Measurements from ENCODE around the gene ATG13.

The ATG13 gene

DNA sequence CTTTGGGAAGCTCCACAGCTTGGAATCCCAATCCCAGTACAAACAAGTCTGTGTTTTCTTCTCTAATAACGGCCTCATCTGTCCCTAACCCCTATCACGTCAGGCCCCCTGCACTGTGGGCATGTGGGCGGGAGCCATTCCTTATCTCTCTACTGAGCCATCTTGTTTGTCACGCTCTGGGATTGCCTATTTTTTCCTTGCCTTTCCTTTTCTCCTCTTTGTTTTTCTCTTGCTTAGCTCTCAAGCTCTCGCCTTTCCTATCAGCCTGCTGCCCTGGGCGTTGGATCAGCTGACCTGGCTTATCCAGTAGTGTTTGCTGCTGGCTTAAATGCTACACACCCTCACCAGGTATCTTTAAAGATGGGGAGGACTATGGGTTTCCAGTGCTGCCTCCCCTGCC, 47.3 kb downstream of the ATG13 start:
- WGBS (ENCODE audit: extremely low coverage, insufficient coverage, low lambda C conversion rate) = no CpG with 5 or more reads among the region's 6 CpGs

DNA sequence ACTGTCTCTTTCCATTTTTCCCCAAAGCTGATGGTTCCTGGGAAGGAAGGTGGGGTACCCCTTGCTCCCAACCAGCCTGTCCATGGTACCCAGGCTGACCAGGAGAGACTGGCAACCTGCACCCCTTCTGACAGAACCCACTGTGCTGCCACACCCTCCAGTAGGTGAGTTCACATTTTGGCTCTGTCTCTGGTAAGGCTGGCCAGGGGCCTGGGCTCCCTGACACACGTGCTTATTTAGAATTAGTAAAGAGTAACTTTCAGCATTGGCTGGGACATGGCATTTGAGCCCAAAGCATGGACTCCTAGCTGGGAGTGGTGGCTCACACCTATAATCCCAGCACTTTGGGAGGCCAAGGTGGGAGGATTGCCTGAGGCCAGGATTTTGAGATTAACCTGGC, 48.0 kb downstream of the ATG13 start:
- H2BK15ac ChIP-seq (replicated peaks; ENCODE audit: low read depth) = no peak overlapping the region
- H3K56ac ChIP-seq (ENCODE audit: low read length) = no peak overlapping the region
- no peak overlapping the region for H2AK5ac ChIP-seq (ENCODE audit: low read length)
- no peaks in the 10 kb centered on the region for H3K4me1 ChIP-seq (ENCODE audit: control insufficient read depth, low read depth, low read length)
- H2BK5ac ChIP-seq (ENCODE audit: low read length) = no peak overlapping the region
- H2BK120ac ChIP-seq (ENCODE audit: low read depth, low read length) = no peak overlapping the region
- H3K4ac ChIP-seq (ENCODE audit: low read depth, low read length) = no peak overlapping the region
- no peak for DNase-seq
- H3K27me3 ChIP-seq (ENCODE audit: insufficient read depth, low read length, poor library complexity) = no peaks in the 10 kb centered on the region
- no peak overlapping the region for H3K4me2 ChIP-seq (ENCODE audit: low read length)
- no CpG with 5 or more reads among the region's 1 CpG for WGBS (ENCODE audit: extremely low coverage, insufficient coverage, low lambda C conversion rate)
- H3K23ac ChIP-seq (ENCODE audit: low read length) = no peak overlapping the region
- H3K27ac ChIP-seq (ENCODE audit: low read depth, low read length) = no peak overlapping the region
- peaks cover 9% of the 10 kb centered on the region for H3K36me3 ChIP-seq (ENCODE audit: control insufficient read depth, insufficient read depth, low read length)
- H4K8ac ChIP-seq (ENCODE audit: low read depth, low read length) = no peak overlapping the region
- no peak overlapping the region for H4K5ac ChIP-seq (ENCODE audit: low read length)
- no peaks in the 10 kb centered on the region for H3K79me2 ChIP-seq (ENCODE audit: control insufficient read depth, insufficient read depth, low read length)
- no peaks in the 10 kb centered on the region for H3K79me1 ChIP-seq (ENCODE audit: low read length)
- H3K18ac ChIP-seq (ENCODE audit: low read length) = no peak overlapping the region
- no peak overlapping the region for H3K9ac ChIP-seq (ENCODE audit: low read length)
- H3K4me3 ChIP-seq (ENCODE audit: low read length) = no peak overlapping the region

More for the DNA sequence above, 47.3 kb downstream of the ATG13 start:
- Histone ChIP-seq H3K79me1 (ENCODE audit: low read length) (no peaks in the 10 kb centered on the region), H4K8ac (ENCODE audit: low read depth, low read length) (no peak overlapping the region), H3K27ac (ENCODE audit: low read depth, low read length) (no peak overlapping the region), H2AK5ac (ENCODE audit: low read length) (no peak overlapping the region), H4K5ac (ENCODE audit: low read length) (no peak overlapping the region), H2BK15ac (replicated peaks; ENCODE audit: low read depth) (no peak overlapping the region), H3K18ac (ENCODE audit: low read length) (no peak overlapping the region), H2BK5ac (ENCODE audit: low read length) (no peak overlapping the region), H3K4ac (ENCODE audit: low read depth, low read length) (no peak overlapping the region), H3K23ac (ENCODE audit: low read length) (no peak overlapping the region), H3K36me3 (ENCODE audit: control insufficient read depth, insufficient read depth, low read length) (peaks cover 8% of the 10 kb centered on the region), H3K4me2 (ENCODE audit: low read length) (no peak overlapping the region), H2BK120ac (ENCODE audit: low read depth, low read length) (no peak overlapping the region), H3K4me1 (ENCODE audit: control insufficient read depth, low read depth, low read length) (no peaks in the 10 kb centered on the region), H3K4me3 (ENCODE audit: low read length) (no peak overlapping the region), H3K9ac (ENCODE audit: low read length) (no peak overlapping the region), H3K79me2 (ENCODE audit: control insufficient read depth, insufficient read depth, low read length) (no peaks in the 10 kb centered on the region), H3K27me3 (ENCODE audit: insufficient read depth, low read length, poor library complexity) (no peaks in the 10 kb centered on the region), H3K56ac (ENCODE audit: low read length) (no peak overlapping the region)
- DNase-seq = peak; percentile 59

DNA sequence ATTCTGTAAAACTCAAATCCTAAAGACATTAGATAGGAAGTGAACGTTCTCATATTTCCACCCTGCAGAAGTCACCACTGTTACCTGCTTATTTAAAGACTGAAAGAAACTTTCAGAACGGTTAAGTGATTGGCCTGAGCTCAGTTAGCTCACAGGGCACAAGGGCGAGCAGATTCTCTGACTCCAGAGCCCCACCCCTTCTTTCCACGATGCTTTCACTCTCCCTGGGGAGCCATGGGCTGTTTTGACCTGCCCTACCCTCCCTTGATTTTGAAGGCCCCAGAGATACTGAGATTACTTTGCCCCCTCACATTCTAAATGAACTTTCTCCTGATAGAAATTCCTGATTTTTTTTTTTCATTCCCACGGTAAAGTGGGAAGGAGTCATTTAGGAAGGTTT, 49.2 kb downstream of the ATG13 start:
- Histone ChIP-seq H3K9ac (ENCODE audit: low read length) (no peak overlapping the region), H3K56ac (ENCODE audit: low read length) (no peak overlapping the region), H2AK5ac (ENCODE audit: low read length) (no peak overlapping the region), H3K27ac (ENCODE audit: low read depth, low read length) (no peak overlapping the region), H4K5ac (ENCODE audit: low read length) (no peak overlapping the region), H3K4me1 (ENCODE audit: control insufficient read depth, low read depth, low read length) (no peaks in the 10 kb centered on the region), H3K27me3 (ENCODE audit: insufficient read depth, low read length, poor library complexity) (no peaks in the 10 kb centered on the region), H2BK5ac (ENCODE audit: low read length) (no peak overlapping the region), H3K18ac (ENCODE audit: low read length) (no peak overlapping the region), H4K8ac (ENCODE audit: low read depth, low read length) (no peak overlapping the region), H3K36me3 (ENCODE audit: control insufficient read depth, insufficient read depth, low read length) (peaks cover 9% of the 10 kb centered on the region), H3K79me2 (ENCODE audit: control insufficient read depth, insufficient read depth, low read length) (no peaks in the 10 kb centered on the region), H3K79me1 (ENCODE audit: low read length) (no peaks in the 10 kb centered on the region), H3K4me3 (ENCODE audit: low read length) (no peak overlapping the region), H2BK120ac (ENCODE audit: low read depth, low read length) (no peak overlapping the region), H3K4me2 (ENCODE audit: low read length) (no peak overlapping the region), H3K23ac (ENCODE audit: low read length) (no peak overlapping the region), H3K4ac (ENCODE audit: low read depth, low read length) (no peak overlapping the region), H2BK15ac (replicated peaks; ENCODE audit: low read depth) (no peak overlapping the region)
- no CpG with 5 or more reads among the region's 5 CpGs for WGBS (ENCODE audit: extremely low coverage, insufficient coverage, low lambda C conversion rate)
- no peak for DNase-seq

DNA sequence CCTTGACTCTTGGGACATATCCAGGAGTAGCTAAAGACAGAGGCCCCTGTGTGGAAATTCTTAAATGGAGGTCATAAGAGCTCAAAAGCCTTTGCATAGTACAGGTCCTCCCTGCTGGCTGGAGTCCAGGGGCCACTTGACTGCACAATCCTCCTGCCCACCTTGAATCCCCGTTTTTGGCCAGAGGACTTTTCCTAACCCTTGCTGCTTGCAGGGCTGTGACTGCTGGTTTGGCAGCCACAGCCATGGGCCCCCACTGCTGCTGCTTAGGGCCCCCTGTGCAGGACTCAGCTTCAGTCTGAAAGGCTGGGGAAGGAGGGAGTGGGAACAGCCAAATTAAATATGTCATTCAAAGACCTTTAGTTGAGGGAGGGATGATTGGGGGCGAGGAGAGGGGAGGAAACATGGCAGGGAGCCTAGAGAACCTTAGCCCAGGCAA, 49.7 kb downstream of the ATG13 start:
- Histone ChIP-seq H4K5ac (ENCODE audit: low read length) (no peak overlapping the region), H3K56ac (ENCODE audit: low read length) (no peak overlapping the region), H3K4me2 (ENCODE audit: low read length) (no peak overlapping the region), H3K18ac (ENCODE audit: low read length) (no peak overlapping the region), H3K27me3 (ENCODE audit: insufficient read depth, low read length, poor library complexity) (no peaks in the 10 kb centered on the region), H3K79me1 (ENCODE audit: low read length) (no peaks in the 10 kb centered on the region), H3K9ac (ENCODE audit: low read length) (no peak overlapping the region), H2AK5ac (ENCODE audit: low read length) (no peak overlapping the region), H3K23ac (ENCODE audit: low read length) (no peak overlapping the region), H2BK15ac (replicated peaks; ENCODE audit: low read depth) (no peak overlapping the region), H3K4me3 (ENCODE audit: low read length) (no peak overlapping the region), H2BK120ac (ENCODE audit: low read depth, low read length) (no peak overlapping the region), H3K36me3 (ENCODE audit: control insufficient read depth, insufficient read depth, low read length) (peaks cover 8% of the 10 kb centered on the region), H4K8ac (ENCODE audit: low read depth, low read length) (no peak overlapping the region), H2BK5ac (ENCODE audit: low read length) (no peak overlapping the region), H3K79me2 (ENCODE audit: control insufficient read depth, insufficient read depth, low read length) (no peaks in the 10 kb centered on the region), H3K4me1 (ENCODE audit: control insufficient read depth, low read depth, low read length) (no peaks in the 10 kb centered on the region), H3K27ac (ENCODE audit: low read depth, low read length) (no peak overlapping the region), H3K4ac (ENCODE audit: low read depth, low read length) (no peak overlapping the region)
- no peak for DNase-seq
- no CpG with 5 or more reads among the region's 2 CpGs for WGBS (ENCODE audit: extremely low coverage, insufficient coverage, low lambda C conversion rate)

GRCh38 chr11:46668480-46669085, 51.2 kb downstream of the ATG13 start:
- H3K56ac ChIP-seq (ENCODE audit: low read length) = no peak overlapping the region
- H3K27me3 ChIP-seq (ENCODE audit: insufficient read depth, low read length, poor library complexity) = no peaks in the 10 kb centered on the region
- H3K4me3 ChIP-seq (ENCODE audit: low read length) = no peak overlapping the region
- H4K5ac ChIP-seq (ENCODE audit: low read length) = no peak overlapping the region
- H3K23ac ChIP-seq (ENCODE audit: low read length) = no peak overlapping the region
- no peak overlapping the region for H2AK5ac ChIP-seq (ENCODE audit: low read length)
- H2BK15ac ChIP-seq (replicated peaks; ENCODE audit: low read depth) = no peak overlapping the region
- peaks cover under 1% of the 10 kb centered on the region for H3K4me1 ChIP-seq (ENCODE audit: control insufficient read depth, low read depth, low read length)
- H2BK120ac ChIP-seq (ENCODE audit: low read depth, low read length) = no peak overlapping the region
- H4K8ac ChIP-seq (ENCODE audit: low read depth, low read length) = no peak overlapping the region
- no peak overlapping the region for H3K4me2 ChIP-seq (ENCODE audit: low read length)
- H2BK5ac ChIP-seq (ENCODE audit: low read length) = no peak overlapping the region
- no peak for DNase-seq
- no peak overlapping the region for H3K9ac ChIP-seq (ENCODE audit: low read length)
- no peak overlapping the region for H3K27ac ChIP-seq (ENCODE audit: low read depth, low read length)
- no peaks in the 10 kb centered on the region for H3K79me1 ChIP-seq (ENCODE audit: low read length)
- H3K18ac ChIP-seq (ENCODE audit: low read length) = no peak overlapping the region
- WGBS (ENCODE audit: extremely low coverage, insufficient coverage, low lambda C conversion rate) = no CpG with 5 or more reads among the region's 12 CpGs
- H3K36me3 ChIP-seq (ENCODE audit: control insufficient read depth, insufficient read depth, low read length) = peaks cover 5% of the 10 kb centered on the region
- H3K79me2 ChIP-seq (ENCODE audit: control insufficient read depth, insufficient read depth, low read length) = no peaks in the 10 kb centered on the region
- H3K4ac ChIP-seq (ENCODE audit: low read depth, low read length) = no peak overlapping the region

- no peaks in the 10 kb centered on the region for H3K27me3 ChIP-seq (ENCODE audit: insufficient read depth, low read length, poor library complexity)
- peak; percentile 54 for DNase-seq
- no peak overlapping the region for H3K27ac ChIP-seq (ENCODE audit: low read depth, low read length)
- H3K36me3 ChIP-seq (ENCODE audit: control insufficient read depth, insufficient read depth, low read length) = peaks cover 5% of the 10 kb centered on the region
- H2AK5ac ChIP-seq (ENCODE audit: low read length) = no peak overlapping the region
- H3K79me1 ChIP-seq (ENCODE audit: low read length) = no peaks in the 10 kb centered on the region
- no peak overlapping the region for H4K5ac ChIP-seq (ENCODE audit: low read length)
- H3K23ac ChIP-seq (ENCODE audit: low read length) = no peak overlapping the region
- peaks cover 4% of the 10 kb centered on the region for H3K4me1 ChIP-seq (ENCODE audit: control insufficient read depth, low read depth, low read length)
- H3K4me2 ChIP-seq (ENCODE audit: low read length) = no peak overlapping the region
- H3K79me2 ChIP-seq (ENCODE audit: control insufficient read depth, insufficient read depth, low read length) = no peaks in the 10 kb centered on the region
- H3K4me3 ChIP-seq (ENCODE audit: low read length) = no peak overlapping the region
- H2BK5ac ChIP-seq (ENCODE audit: low read length) = no peak overlapping the region
- no peak overlapping the region for H2BK120ac ChIP-seq (ENCODE audit: low read depth, low read length)
- H4K8ac ChIP-seq (ENCODE audit: low read depth, low read length) = no peak overlapping the region
- H3K9ac ChIP-seq (ENCODE audit: low read length) = no peak overlapping the region
- H3K18ac ChIP-seq (ENCODE audit: low read length) = no peak overlapping the region
- H2BK15ac ChIP-seq (replicated peaks; ENCODE audit: low read depth) = no peak overlapping the region
- no CpG with 5 or more reads among the region's 3 CpGs for WGBS (ENCODE audit: extremely low coverage, insufficient coverage, low lambda C conversion rate)
- no peak overlapping the region for H3K56ac ChIP-seq (ENCODE audit: low read length)
- H3K4ac ChIP-seq (ENCODE audit: low read depth, low read length) = no peak overlapping the region
Measured at GRCh38 chr11:46669711-46670139, 52.4 kb downstream of the ATG13 start.

Data from mesendoderm (in vitro differentiated cells).